Fibroblast of lung (primary cell): Measurements from ENCODE around the gene ADORA1.

Experiments
- CTCF ChIP-seq, 2 donors: IDR thresholded peaks in 1 of 2; conservative IDR thresholded peaks in 1 of 2; 1 replicate in 1 of 2; 2 replicates in 1 of 2; pipeline ENCODE4 v1.5.1; 2011 to 2012; ENCODE audit warnings: low read length in 2 of 2, control low read depth in 1 of 2, inconsistent platforms in 1 of 2, low read depth in 1 of 2, mild to moderate bottlenecking in 1 of 2
- EZH2 ChIP-seq: IDR thresholded peaks from 2 replicates; pipeline ENCODE4 v1.5.1; 2012; ENCODE audit warnings: low read length, control low read depth, mild to moderate bottlenecking; ENCODE audit errors: missing control alignments

- TF ChIP-seq CTCF (conservative IDR thresholded peaks at IDR 0.05 in 1 of 2, IDR thresholded peaks at IDR 0.05 in 1 of 2; ENCODE audit: low read depth in 1 of 2, low read length in 2 of 2), result no peak
- no peak for TF ChIP-seq EZH2
These were observed 44.0 kb downstream of the ADORA1 start for GRCh38 chr1:203171341-203172183.
